GM23248 (cell line): ENCODE data around the gene MYO10.

Experiments used
- EZH2 ChIP-seq: fragments of 200-600 bp; sonication (generic); IDR thresholded peaks from 2 replicates; pipeline ENCODE4 v1.6.1; 2018; ENCODE audit warnings: antibody characterized with exemption, mild to moderate bottlenecking; ENCODE audit not compliant: insufficient read depth, poor library complexity, severe bottlenecking
- EZH2phosphoT487 ChIP-seq: fragments of 200-600 bp; sonication (generic); IDR thresholded peaks from 2 replicates; pipeline ENCODE4 v1.6.1; 2018; ENCODE audit warnings: antibody characterized with exemption, moderate library complexity, mild to moderate bottlenecking, low read depth; ENCODE audit not compliant: insufficient read depth

- no peak for TF ChIP-seq EZH2phosphoT487
- TF ChIP-seq EZH2 = no peak
These were observed 46.0 kb downstream of the MYO10 start for GRCh38 chr5:16889972-16890519.
